A549 (cell line): ENCODE measurements around the gene TAX1BP1. TPM values are rescaled to one million over a fixed set of nuclear protein-coding genes. Genes with fewer than 3 reads are reported as not detected.

Source experiments
- ATAC-seq, 2 experiments: fragments of 200-7000 bp in 1 of 2; fragments of >200 bp in 1 of 2; cut with Nextera tagmentation in 1 of 2; cut with Tn5 transposase in 1 of 2; 3 replicates each; pipeline versions ENCODE4 v1.8.0 to v1.9.1; 2018 to 2020; ENCODE audit warnings: mild to moderate bottlenecking in 1 of 2, moderate library complexity in 1 of 2
- CTCF ChIA-PET: fragments of 300-600 bp; sonication (Branson Sonifier 250); formaldehyde crosslinking; extraction: SDS; loops from one replicate; lab custom pipeline; 2021; ENCODE audit warnings: antibody characterized with exemption, inconsistent platforms; lab: Yijun Ruan, JAX
- POLR2A ChIA-PET: fragments of 350-600 bp; formaldehyde crosslinking; extraction: SDS; loops from one replicate; lab custom pipeline; 2021; ENCODE audit warnings: antibody characterized with exemption, inconsistent platforms; lab: Yijun Ruan, JAX
- DNase-seq, 2 experiments: peaks; one replicate each; pipeline versions ENCODE4 v3.0.0 to v3.0.0-alpha.2; 2011 to 2016; ENCODE audit warnings: low read depth in 1 of 2, low spot score in 1 of 2
- FAIRE-seq: peaks from 2 replicates; lab custom pipeline; 2011; peaks lifted over from hg19 to GRCh38; lab: Jason Lieb, UNC
- H3K27ac ChIP-seq, 2 experiments: fragments of >200 bp; sonication (Bioruptor Twin); formaldehyde crosslinking; 3 replicates each; pipeline ENCODE4 v1.5.1; 2016 to 2017
- H3K4me1 ChIP-seq: fragments of >200 bp; sonication (Bioruptor Twin); formaldehyde crosslinking; 3 replicates; pipeline ENCODE4 v1.6.1; 2016
- H3K4me2 ChIP-seq: fragments of >200 bp; sonication (Bioruptor Twin); formaldehyde crosslinking; 3 replicates; pipeline ENCODE4 v1.6.1; 2016
- H3K4me3 ChIP-seq: fragments of >200 bp; sonication (Bioruptor Twin); formaldehyde crosslinking; 3 replicates; pipeline ENCODE4 v1.5.1; 2016
- H3K9me3 ChIP-seq: fragments of >200 bp; sonication (Bioruptor Twin); formaldehyde crosslinking; 3 replicates; pipeline ENCODE4 v1.6.1; 2016
- CBX2 ChIP-seq: fragments of 200-600 bp; sonication (generic); IDR thresholded peaks from 2 replicates; pipeline ENCODE4 v1.6.1; 2016; ENCODE audit warnings: low read depth, mild to moderate bottlenecking, borderline replicate concordance
- CEBPB ChIP-seq, 2 experiments: fragments of >200 bp in 1 of 2; sonication (Bioruptor Twin) in 1 of 2; formaldehyde crosslinking in 1 of 2; IDR thresholded peaks; 2 replicates each; pipeline ENCODE4 v1.6.1; 2012 to 2016
- CHD2 ChIP-seq: fragments of 150-350 bp; IDR thresholded peaks from 2 replicates; pipeline ENCODE4 v1.6.1; 2014; ENCODE audit warnings: low read length; ENCODE audit not compliant: partially characterized antibody
- E2F6 ChIP-seq: IDR thresholded peaks from 2 replicates; pipeline ENCODE4 v1.6.1; 2012; ENCODE audit warnings: low read depth, borderline replicate concordance
- ELK1 ChIP-seq: fragments of 150-350 bp; IDR thresholded peaks from 2 replicates; pipeline ENCODE4 v1.6.1; 2014; ENCODE audit warnings: low read depth, mild to moderate bottlenecking, low read length
- FOSB ChIP-seq: fragments of 250-450 bp; sonication (Bioruptor Pico); IDR thresholded peaks from 2 replicates; pipeline ENCODE4 v1.5.0; 2020; ENCODE audit warnings: mild to moderate bottlenecking, moderate library complexity
- HMGXB4 ChIP-seq: fragments of 250-450 bp; sonication (Bioruptor Pico); IDR thresholded peaks from 2 replicates; pipeline ENCODE4 v1.5.0; 2021; ENCODE audit warnings: mild to moderate bottlenecking, moderate library complexity, borderline replicate concordance
- JUN ChIP-seq, 2 experiments: fragments of >200 bp; sonication (Bioruptor Twin); formaldehyde crosslinking; IDR thresholded peaks; 2 replicates in 1 of 2; 3 replicates in 1 of 2; pipeline ENCODE4 v1.6.1; 2016 to 2017
- KDM5A ChIP-seq: fragments of 200-600 bp; sonication (generic); IDR thresholded peaks from 2 replicates; pipeline ENCODE4 v1.6.1; 2016; ENCODE audit warnings: antibody characterized with exemption, mild to moderate bottlenecking
- NPAS2 ChIP-seq: fragments of 250-450 bp; sonication (Bioruptor Pico); IDR thresholded peaks from 2 replicates; pipeline ENCODE4 v1.8.0; 2022; ENCODE audit warnings: mild to moderate bottlenecking, moderate library complexity, borderline replicate concordance
- PBX3 ChIP-seq: IDR thresholded peaks from 2 replicates; pipeline ENCODE4 v1.6.1; 2012
- POLR2AphosphoS2 ChIP-seq: conservative IDR thresholded peaks from 2 replicates; pipeline ENCODE4 v1.6.1; 2012; ENCODE audit warnings: low read length, improper control_type of control experiment, inconsistent platforms
- RAD21 ChIP-seq, 2 experiments: fragments of >200 bp in 1 of 2; sonication (Bioruptor Twin) in 1 of 2; formaldehyde crosslinking in 1 of 2; IDR thresholded peaks in 1 of 2; conservative IDR thresholded peaks in 1 of 2; 2 replicates in 1 of 2; 3 replicates in 1 of 2; pipeline ENCODE4 v1.6.1; 2012 to 2018; ENCODE audit warnings: inconsistent platforms in 1 of 2
- RARB ChIP-seq: fragments of 250-450 bp; sonication (Bioruptor Pico); IDR thresholded peaks from 2 replicates; pipeline ENCODE4 v1.8.0; 2021; ENCODE audit warnings: mild to moderate bottlenecking, moderate library complexity
- RCOR1 ChIP-seq: fragments of 150-350 bp; IDR thresholded peaks from 2 replicates; pipeline ENCODE4 v1.6.1; 2014; ENCODE audit warnings: antibody characterized with exemption, low read length, low read depth
- RNF2 ChIP-seq: fragments of 200-600 bp; sonication (generic); IDR thresholded peaks from 2 replicates; pipeline ENCODE4 v1.6.1; 2016; ENCODE audit warnings: low read depth, mild to moderate bottlenecking, antibody characterized with exemption, moderate library complexity, borderline replicate concordance
- SMC3 ChIP-seq: fragments of >200 bp; sonication (Bioruptor Twin); formaldehyde crosslinking; IDR thresholded peaks from 3 replicates; pipeline ENCODE4 v1.6.1; 2018; ENCODE audit warnings: inconsistent platforms
- TFCP2L1 ChIP-seq: fragments of 250-450 bp; sonication (Bioruptor Pico); IDR thresholded peaks from 2 replicates; pipeline ENCODE4 v1.5.0; 2021; ENCODE audit warnings: mild to moderate bottlenecking
- TP53 ChIP-seq: fragments of 250-450 bp; sonication (Bioruptor Pico); IDR thresholded peaks from 2 replicates; pipeline ENCODE4 v1.5.0; 2021; ENCODE audit warnings: mild to moderate bottlenecking, moderate library complexity
- ZFP36 ChIP-seq: fragments of 450-650 bp; IDR thresholded peaks from 2 replicates; pipeline ENCODE4 v1.6.1; 2014; ENCODE audit warnings: borderline replicate concordance; ENCODE audit not compliant: partially characterized antibody
- WGBS: methylation state at CpG from one replicate; pipeline ENCODE4 v1.1.6; 2017; ENCODE audit errors: missing lambda C conversion rate; 5-methylcytosine and 5-hydroxymethylcytosine counted together
- polyA plus RNA-seq, 4 experiments: library from polyadenylated mRNA; depleted of rRNA in 3 of 4; stranded (reverse); fragments of >200 nt; fragmentation: RNase III in 1 of 4; extraction: RNeasy Plus Mini Kit Qiagen cat#74134 plus additional on column Dnase treatment in 1 of 4; gene quantifications; 2 replicates in 3 of 4; 3 replicates in 1 of 4; pipeline ENCODE4 v1.2.3, GENCODE V29; 2011 to 2017

Gene TAX1BP1
- polyA plus RNA-seq, 2 of the 4 experiments (the other 2 are of a cell fraction) = 105 to 180 TPM

- ChIA-PET POLR2A (no interaction called here), CTCF (no interaction called here)
- Histone ChIP-seq H3K4me1 (no peaks in the 10 kb centered on the region), H3K27ac (no peak overlapping the region), H3K4me3 (no peak overlapping the region), H3K4me2 (no peak overlapping the region), H3K9me3 (no peaks in the 10 kb centered on the region)
- no peak for ATAC-seq
- FAIRE-seq = no peak
- DNase-seq = no peak
- 66% methylated on average over 2 of the region's 2 CpGs for WGBS
- no peak for TF ChIP-seq NPAS2 (CRISPR knock-in tag)
- no peak for TF ChIP-seq RNF2
- TF ChIP-seq CBX2 = no peak
- no peak for TF ChIP-seq ELK1
- TF ChIP-seq PBX3 = no peak
- TF ChIP-seq KDM5A = no peak
- TF ChIP-seq ZFP36 = no peak
- no peak for TF ChIP-seq CHD2
- no peak for TF ChIP-seq SMC3
- no peak for TF ChIP-seq FOSB (CRISPR knock-in tag)
- TF ChIP-seq TFCP2L1 (CRISPR knock-in tag) = no peak
- no peak for TF ChIP-seq E2F6
- TF ChIP-seq POLR2AphosphoS2 = no peak
- no peak for TF ChIP-seq JUN (IDR thresholded peaks at IDR 0.05)
- no peak for TF ChIP-seq TP53 (CRISPR knock-in tag)
Observed at GRCh38 chr7:27866256-27866655, 126.3 kb downstream of the TAX1BP1 start.

- ATAC-seq = no peak
- Histone ChIP-seq H3K4me2 (no peak overlapping the region), H3K9me3 (no peaks in the 10 kb centered on the region), H3K4me1 (no peaks in the 10 kb centered on the region), H3K4me3 (no peak overlapping the region), H3K27ac (no peak overlapping the region)
- CTCF ChIA-PET = no interaction called here
- WGBS = 86% methylated on average over 17 of the region's 17 CpGs
- no peak for TF ChIP-seq RCOR1
- TF ChIP-seq RAD21 (conservative IDR thresholded peaks at IDR 0.05 in 1 of 2, IDR thresholded peaks at IDR 0.05 in 1 of 2) = no peak
- no peak for TF ChIP-seq RARB (CRISPR knock-in tag)
- TF ChIP-seq HMGXB4 (CRISPR knock-in tag) = no peak
- no peak for TF ChIP-seq RNF2
- no peak for TF ChIP-seq CEBPB (IDR thresholded peaks at IDR 0.05)
- no peak for TF ChIP-seq TFCP2L1 (CRISPR knock-in tag)
- DNase-seq = no peak
- POLR2A ChIA-PET = no interaction called here
- no peak for FAIRE-seq
Observed at GRCh38 chr7:27866828-27867672, 127.1 kb downstream of the TAX1BP1 start.
